Coronary artery (tissue), 2 donors: ENCODE measurements around the gene TSC22D1.
"Not testable (repeated sequence)": the region's sequence is repeated elsewhere in the genome, so short reads cannot be mapped to it uniquely, and the experiment has no call there.

ENCODE experiments used
- DNase-seq: peaks from one replicate; pipeline ENCODE4 v3.0.0-alpha.2; 2017; ENCODE audit warnings: low spot score
- H3K27ac ChIP-seq, 2 donors: fragments of 200-600 bp; sonication (generic); one replicate each; pipeline ENCODE4 v1.5.1; 2016 to 2019
- H3K4me3 ChIP-seq: fragments of 200-600 bp; sonication (generic); 2 replicates; pipeline ENCODE4 v1.5.1; 2016; ENCODE audit warnings: mild to moderate bottlenecking, moderate library complexity
- CTCF ChIP-seq: fragments of 200-600 bp; sonication (generic); IDR thresholded peaks from one replicate; pipeline ENCODE4 v1.5.1; 2019; ENCODE audit warnings: antibody characterized with exemption

TSC22D1 gene

GRCh38 chr13:44609137-44609536, 33.0 kb upstream of the TSC22D1 start:
- DNase-seq, result no peak
- no peak overlapping the region for H3K27ac ChIP-seq
- no peak overlapping the region for H3K4me3 ChIP-seq
- TF ChIP-seq CTCF, result no peak

- DNase-seq, result no peak
- H3K4me3 ChIP-seq, result no peak overlapping the region
- TF ChIP-seq CTCF, result no peak
- no peak overlapping the region for H3K27ac ChIP-seq
Measured at GRCh38 chr13:44605721-44606120, 29.6 kb upstream of the TSC22D1 start.

GRCh38 chr13:44605275-44605674, 29.1 kb upstream of the TSC22D1 start:
- TF ChIP-seq CTCF, result no peak
- Histone ChIP-seq H3K27ac (peak overlapping the region in 1 of 2 donors; percentile 4), H3K4me3 (no peak overlapping the region)
- no peak for DNase-seq

GRCh38 chr13:44601586-44601985, 25.5 kb upstream of the TSC22D1 start:
- H3K4me3 ChIP-seq, result no peak overlapping the region
- no peak for TF ChIP-seq CTCF
- no peak for DNase-seq
- no peak overlapping the region for H3K27ac ChIP-seq

- not testable (repeated sequence) for DNase-seq, H3K27ac ChIP-seq, H3K4me3 ChIP-seq
Measured at GRCh38 chr13:44593861-44594592, 17.9 kb upstream of the TSC22D1 start.

- H3K27ac ChIP-seq, result no peak overlapping the region
- no peak for TF ChIP-seq CTCF
- no peak for DNase-seq
- H3K4me3 ChIP-seq, result no peak overlapping the region
Measured at GRCh38 chr13:44592216-44592847, 16.2 kb upstream of the TSC22D1 start.

- DNase-seq, result no peak
- no peak for TF ChIP-seq CTCF
- H3K4me3 ChIP-seq, result no peak overlapping the region
- no peak overlapping the region for H3K27ac ChIP-seq
Measured at GRCh38 chr13:44591316-44591715, 15.2 kb upstream of the TSC22D1 start.
